ENCODE data around the gene CPVL.

DNA sequence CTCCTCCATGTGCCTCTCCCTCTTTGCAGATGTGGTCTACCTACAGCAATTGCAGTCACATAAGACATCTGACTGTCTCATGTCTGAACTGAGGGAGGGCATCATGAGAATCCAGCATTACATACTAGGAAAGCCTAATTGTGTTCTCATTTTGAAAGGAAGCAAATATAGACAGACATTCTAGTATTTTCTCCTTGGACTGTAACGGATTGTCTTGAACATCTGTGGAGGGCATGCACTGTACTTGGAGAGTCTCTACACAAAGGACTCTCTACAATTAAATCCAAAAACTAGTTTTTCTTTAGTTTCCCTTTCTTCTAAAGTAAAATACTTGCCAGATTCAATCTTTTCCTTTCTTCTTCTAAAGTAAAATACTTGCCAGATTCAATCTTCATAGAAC is 153.5 kb downstream of the CPVL start:
- no peak for TF ChIP-seq GATA3 (IDR thresholded peaks at IDR 0.05; ENCODE audit: low read depth, low read length)
- TF ChIP-seq GATA2 (IDR thresholded peaks at IDR 0.05; ENCODE audit: low read depth, low read length), result no peak

Measured in SH-SY5Y (cell line).